Right cardiac atrium (tissue), 5 donors: ENCODE measurements around the gene SDK2. TPM values are rescaled to one million over a fixed set of nuclear protein-coding genes. Genes with fewer than 3 reads are reported as not detected.

ENCODE experiments used
- ATAC-seq, 2 donors: fragments of 200-7000 bp; cut with Tn5 transposase; one replicate each; pipeline versions ENCODE4 v1.8.0 to v1.9.1; 2020; ENCODE audit warnings: moderate library complexity in 2 of 2, mild to moderate bottlenecking in 1 of 2
- DNase-seq, 3 donors: peaks; one replicate each; pipeline ENCODE4 v3.0.0-alpha.2; 2020
- H3K27ac ChIP-seq: one replicate; pipeline ENCODE4 v1.5.1; 2013; ENCODE audit warnings: mild to moderate bottlenecking, low read length, control low read depth, moderate library complexity
- H3K27me3 ChIP-seq: one replicate; pipeline ENCODE4 v1.6.1; 2013; ENCODE audit not compliant: control insufficient read depth, insufficient read depth
- H3K4me1 ChIP-seq: one replicate; pipeline ENCODE4 v1.6.1; 2013; ENCODE audit warnings: low read length; ENCODE audit not compliant: control insufficient read depth, insufficient read depth
- H3K4me3 ChIP-seq: one replicate; pipeline ENCODE4 v1.5.1; 2013; ENCODE audit warnings: low read length, control low read depth
- H3K9me3 ChIP-seq: one replicate; pipeline ENCODE4 v1.6.1; 2013; ENCODE audit warnings: low read length; ENCODE audit not compliant: control insufficient read depth
- WGBS: extraction: QIAGEN DNeasy Blood & Tissue Kit; methylation state at CpG from one replicate; pipeline ENCODE4 v1.1.7; 2013; 5-methylcytosine and 5-hydroxymethylcytosine counted together
- intact Hi-C, 4 donors: fragments of 100-400 bp; cut with DNase I; formaldehyde crosslinking; loops; one replicate each; pipeline versions ENCODE4 v1.11.0 to v1.14.0; 2022 to 2023
- polyA plus RNA-seq: library from polyadenylated mRNA; stranded (reverse); fragments of 200-250 nt; gene quantifications from one replicate; pipeline ENCODE4 v1.2.3, GENCODE V29; 2013
- total RNA-seq, 4 donors: library from RNA; stranded (reverse); fragmentation: NEBNext Ultra II Directional; extraction: Animal tissue kit (Norgen Biotek cat#: 25700); gene quantifications; one replicate each; pipeline ENCODE4 v1.2.1, GENCODE V29; 2021
- donor health status: healthy with polysubstance abuse.
- donor health status: DM: no; HTN: yes; CAD: no.
- donor health status: DM: no; HTN: no; CAD: no.
- donor health status: DM: no; HTN: yes; CAD: no; lungs with severe emphysema.
- donor health status: DM: yes; HTN: yes; CAD: no.

The SDK2 gene
- total and polyA plus RNA-seq, 5 donors, result 0.77 to 4.4 (median 2.0) TPM

GRCh38 chr17:73652886-73653480 lies 8.7 kb upstream of the SDK2 start:
- ATAC-seq (no peak), DNase-seq (no peak)
- intact Hi-C loops, result loop anchor here in 3 of 4 donors (10.0 kb wide), 2 partner anchors 52 to 192 kb away; no protein-coding TSS in a partner anchor
- WGBS, result 87% methylated on average over 3 of the region's 3 CpGs
- Histone ChIP-seq H3K4me3 (no peak overlapping the region), H3K27ac (no peak overlapping the region), H3K4me1 (no peaks in the 10 kb centered on the region), H3K9me3 (peaks cover 3% of the 10 kb centered on the region), H3K27me3 (no peaks in the 10 kb centered on the region)

- no peak overlapping the region for H3K4me3 ChIP-seq
- peaks cover 3% of the 10 kb centered on the region for H3K9me3 ChIP-seq
- no peak for ATAC-seq
- H3K4me1 ChIP-seq, result no peaks in the 10 kb centered on the region
- no peak for DNase-seq
- WGBS, result 83% methylated on average over 11 of the region's 11 CpGs
- intact Hi-C loops, result loop anchor here in 3 of 4 donors (10.0 kb wide), 2 partner anchors 54 to 194 kb away; no protein-coding TSS in a partner anchor
- no peaks in the 10 kb centered on the region for H3K27me3 ChIP-seq
- H3K27ac ChIP-seq, result no peak overlapping the region
These were observed 6.5 kb upstream of the SDK2 start for GRCh38 chr17:73650617-73651200.

- 42% methylated on average over 2 of the region's 2 CpGs for WGBS
- intact Hi-C loops, result loop anchor here in 3 of 4 donors (10.0 kb wide), 2 partner anchors 55 to 195 kb away; no protein-coding TSS in a partner anchor
- Histone ChIP-seq H3K27ac (no peak overlapping the region), H3K4me3 (no peak overlapping the region), H3K27me3 (no peaks in the 10 kb centered on the region), H3K9me3 (peaks cover 3% of the 10 kb centered on the region), H3K4me1 (no peaks in the 10 kb centered on the region)
- ATAC-seq (peak; percentile 41 to 60), DNase-seq (no peak)
These were observed 5.9 kb upstream of the SDK2 start for GRCh38 chr17:73650140-73650539.

DNA sequence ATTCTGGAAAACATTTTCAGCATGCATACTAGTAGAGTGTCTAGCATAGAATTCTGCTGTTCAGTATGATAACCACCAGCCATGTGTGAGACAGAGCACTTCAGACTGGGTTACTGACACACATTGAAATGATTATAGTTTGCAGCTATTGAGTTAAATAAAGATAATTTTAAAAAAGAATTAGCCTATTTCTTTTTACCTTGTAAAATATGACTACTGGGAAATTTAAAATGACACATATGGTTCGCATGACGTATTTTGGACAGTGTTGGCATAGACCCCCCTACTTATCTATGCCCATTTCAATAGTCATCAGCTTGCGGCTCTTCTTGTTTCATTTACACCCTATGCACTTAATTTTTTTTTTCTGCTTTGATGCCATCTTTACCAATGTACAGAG lies 4.7 kb upstream of the SDK2 start:
- ATAC-seq (no peak), DNase-seq (no peak)
- Histone ChIP-seq H3K4me3 (no peak overlapping the region), H3K27me3 (no peaks in the 10 kb centered on the region), H3K4me1 (no peaks in the 10 kb centered on the region), H3K27ac (no peak overlapping the region), H3K9me3 (no peaks in the 10 kb centered on the region)
- WGBS, result 99% methylated on average over 3 of the region's 3 CpGs
- intact Hi-C loops, result loop anchor here in 3 of 4 donors (5.0 to 10.0 kb wide), 3 partner anchors 214 to 526 kb away; no protein-coding TSS in a partner anchor

DNA sequence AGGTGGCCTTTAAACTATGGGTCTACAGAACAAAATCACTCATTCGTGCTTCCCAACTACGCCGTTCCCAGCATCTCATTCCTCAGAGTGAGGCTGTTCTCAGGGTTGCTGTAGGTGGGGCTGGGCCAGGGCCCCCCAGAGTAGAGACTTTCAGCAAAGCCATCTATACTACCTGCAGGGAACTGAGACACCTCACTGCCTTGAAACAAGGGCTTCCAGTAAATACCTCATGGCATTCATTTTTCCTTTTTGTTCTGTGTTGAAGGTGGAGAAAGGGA lies 4.2 kb upstream of the SDK2 start:
- H3K4me1 ChIP-seq, result no peaks in the 10 kb centered on the region
- H3K27ac ChIP-seq, result no peak overlapping the region
- DNase-seq, result no peak
- H3K4me3 ChIP-seq, result no peak overlapping the region
- intact Hi-C loops, result loop anchor here in 3 of 4 donors (5.0 to 10.0 kb wide), 3 partner anchors 214 to 526 kb away; no protein-coding TSS in a partner anchor
- no peaks in the 10 kb centered on the region for H3K9me3 ChIP-seq
- H3K27me3 ChIP-seq, result no peaks in the 10 kb centered on the region
- WGBS, result 91% methylated on average over 3 of the region's 3 CpGs
- no peak for ATAC-seq

- Histone ChIP-seq H3K27me3 (no peaks in the 10 kb centered on the region), H3K4me3 (no peak overlapping the region), H3K27ac (no peak overlapping the region), H3K9me3 (no peaks in the 10 kb centered on the region), H3K4me1 (no peaks in the 10 kb centered on the region)
- DNase-seq (no peak), ATAC-seq (no peak)
- 85% methylated on average over 12 of the region's 12 CpGs for WGBS
- intact Hi-C loops, result loop anchor here in 3 of 4 donors (5.0 to 10.0 kb wide), 3 partner anchors 213 to 527 kb away; no protein-coding TSS in a partner anchor
These were observed 3.7 kb upstream of the SDK2 start for GRCh38 chr17:73647772-73648542.

DNA sequence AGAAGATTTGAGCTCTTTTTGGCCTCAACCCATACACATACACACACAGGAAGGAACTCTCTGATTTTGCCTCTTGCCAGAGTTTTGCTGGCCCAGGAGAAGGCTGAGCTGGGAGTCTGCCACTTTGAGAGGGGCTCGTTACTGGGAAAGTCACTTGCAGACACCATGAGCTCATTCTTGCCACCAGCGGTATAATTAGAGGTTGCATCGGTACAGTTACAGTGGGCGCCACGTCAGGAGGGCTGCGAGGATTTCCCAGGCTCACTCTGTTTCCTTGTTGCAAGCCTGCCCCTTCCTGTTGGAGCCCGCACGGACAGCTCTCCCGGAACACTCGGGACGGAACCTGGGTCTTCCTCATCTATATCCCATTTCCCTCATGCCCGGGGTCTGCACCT lies 3.1 kb upstream of the SDK2 start:
- H3K4me3 ChIP-seq, result no peak overlapping the region
- H3K27me3 ChIP-seq, result no peaks in the 10 kb centered on the region
- no peaks in the 10 kb centered on the region for H3K9me3 ChIP-seq
- WGBS, result 54% methylated on average over 12 of the region's 12 CpGs
- no peaks in the 10 kb centered on the region for H3K4me1 ChIP-seq
- DNase-seq, result no peak
- ATAC-seq, result no peak
- no peak overlapping the region for H3K27ac ChIP-seq
- intact Hi-C loops, result loop anchor here in 3 of 4 donors (5.0 to 10.0 kb wide), 3 partner anchors 212 to 528 kb away; no protein-coding TSS in a partner anchor

DNA sequence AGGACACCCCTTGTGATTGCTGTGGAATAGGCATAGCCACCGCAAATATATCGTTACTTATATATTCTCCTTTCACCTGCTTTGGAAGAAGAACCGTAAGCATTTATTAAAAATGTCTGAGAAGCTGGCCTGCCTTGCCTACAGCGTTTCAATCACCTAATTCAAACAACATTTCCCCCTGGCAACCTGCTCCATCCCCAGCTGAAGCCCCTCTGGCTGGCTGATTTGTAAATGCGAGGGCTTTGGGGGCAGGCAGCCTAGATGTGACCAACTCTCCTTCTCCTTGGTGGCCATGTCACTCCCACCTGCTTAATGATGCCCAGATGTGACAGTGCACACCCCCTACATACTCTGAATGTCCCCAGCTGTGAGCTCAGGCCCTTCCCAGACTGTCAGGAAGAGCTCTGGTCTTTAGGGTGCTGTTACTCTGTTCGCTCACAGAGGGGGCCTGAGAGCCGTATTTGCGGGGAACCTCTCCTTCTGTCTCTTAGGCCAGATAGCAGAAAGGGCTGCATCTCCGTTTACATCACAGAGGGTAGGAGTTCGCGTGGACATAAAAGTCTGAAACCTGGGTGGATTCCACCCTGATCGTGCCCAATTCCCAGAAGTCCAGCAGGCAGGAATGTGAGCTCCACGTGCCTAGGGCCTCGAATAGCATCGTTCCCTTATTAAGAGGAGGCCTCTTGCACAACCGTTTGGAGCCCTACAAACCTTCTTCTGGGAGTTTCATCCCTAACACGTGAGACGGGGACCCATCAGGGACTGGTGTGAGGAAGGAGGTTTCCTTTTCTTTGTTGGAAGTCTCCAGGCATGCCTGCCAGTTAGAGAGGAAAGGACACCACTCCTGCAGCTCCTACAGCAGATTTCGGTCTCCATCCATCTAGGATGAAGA lies 2.4 kb upstream of the SDK2 start:
- Histone ChIP-seq H3K4me1 (no peaks in the 10 kb centered on the region), H3K4me3 (no peak overlapping the region), H3K27me3 (no peaks in the 10 kb centered on the region), H3K27ac (no peak overlapping the region), H3K9me3 (no peaks in the 10 kb centered on the region)
- intact Hi-C loops, result loop anchor here in 3 of 4 donors (5.0 to 10.0 kb wide), 3 partner anchors 212 to 528 kb away; no protein-coding TSS in a partner anchor
- DNase-seq (no peak), ATAC-seq (no peak)
- 57% methylated on average over 19 of the region's 19 CpGs for WGBS

- WGBS, result 4% methylated on average over 90 of the region's 90 CpGs
- peak overlapping the region; percentile 62 for H3K4me3 ChIP-seq
- peak; percentile 75 to 80 for ATAC-seq
- no peaks in the 10 kb centered on the region for H3K9me3 ChIP-seq
- H3K4me1 ChIP-seq, result no peaks in the 10 kb centered on the region
- H3K27ac ChIP-seq, result no peak overlapping the region
- no peaks in the 10 kb centered on the region for H3K27me3 ChIP-seq
- peak; percentile 70 to 85 (median 82) for DNase-seq
- intact Hi-C loops, result loop anchor here in 3 of 4 donors (5.0 to 10.0 kb wide), 3 partner anchors 210 to 530 kb away; no protein-coding TSS in a partner anchor
These were observed 1.0 kb upstream of the SDK2 start for GRCh38 chr17:73645050-73645871.

DNA sequence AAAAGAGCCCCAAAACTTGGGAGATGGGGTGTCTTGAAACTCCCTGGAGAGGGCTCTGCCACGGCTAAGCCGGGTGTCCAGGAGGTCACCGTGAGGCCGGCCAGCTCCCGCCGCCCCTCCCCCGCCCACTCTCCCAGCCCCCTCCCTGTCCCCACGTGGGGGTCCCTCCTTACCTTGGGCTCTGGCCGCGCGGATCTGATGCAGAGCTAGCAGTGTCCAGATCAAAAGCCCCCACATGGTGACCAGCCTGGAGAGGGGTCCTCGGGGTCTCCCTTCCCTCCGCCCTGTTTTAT lies 447 bp downstream of the SDK2 start:
- Histone ChIP-seq H3K27me3 (no peaks in the 10 kb centered on the region), H3K4me1 (no peaks in the 10 kb centered on the region), H3K27ac (no peak overlapping the region), H3K4me3 (peak overlapping the region; percentile 62), H3K9me3 (no peaks in the 10 kb centered on the region)
- DNase-seq (no peak), ATAC-seq (no peak)
- under 1% methylated on average over 13 of the region's 13 CpGs for WGBS
- intact Hi-C loops, result loop anchor here in 2 of 4 donors (10.0 kb wide), 2 partner anchors 209 to 531 kb away; no protein-coding TSS in a partner anchor
